ENCODE data around the gene IFI16. TPM values are rescaled to one million over a fixed set of nuclear protein-coding genes. Genes with fewer than 3 reads are reported as not detected.

The IFI16 gene
- total RNA-seq, 4 donors from 2014 or later, result 10.5 to 106 (median 24.9) TPM

GRCh38 chr1:158972841-158973240 is 36.9 kb upstream of the IFI16 start:
- DNase-seq, result peak in 1 of 3 donors; percentile 48
- no peaks in the 10 kb centered on the region for H3K36me3 ChIP-seq
- no peak overlapping the region for H3K27ac ChIP-seq
- TF ChIP-seq, protein P1, sequence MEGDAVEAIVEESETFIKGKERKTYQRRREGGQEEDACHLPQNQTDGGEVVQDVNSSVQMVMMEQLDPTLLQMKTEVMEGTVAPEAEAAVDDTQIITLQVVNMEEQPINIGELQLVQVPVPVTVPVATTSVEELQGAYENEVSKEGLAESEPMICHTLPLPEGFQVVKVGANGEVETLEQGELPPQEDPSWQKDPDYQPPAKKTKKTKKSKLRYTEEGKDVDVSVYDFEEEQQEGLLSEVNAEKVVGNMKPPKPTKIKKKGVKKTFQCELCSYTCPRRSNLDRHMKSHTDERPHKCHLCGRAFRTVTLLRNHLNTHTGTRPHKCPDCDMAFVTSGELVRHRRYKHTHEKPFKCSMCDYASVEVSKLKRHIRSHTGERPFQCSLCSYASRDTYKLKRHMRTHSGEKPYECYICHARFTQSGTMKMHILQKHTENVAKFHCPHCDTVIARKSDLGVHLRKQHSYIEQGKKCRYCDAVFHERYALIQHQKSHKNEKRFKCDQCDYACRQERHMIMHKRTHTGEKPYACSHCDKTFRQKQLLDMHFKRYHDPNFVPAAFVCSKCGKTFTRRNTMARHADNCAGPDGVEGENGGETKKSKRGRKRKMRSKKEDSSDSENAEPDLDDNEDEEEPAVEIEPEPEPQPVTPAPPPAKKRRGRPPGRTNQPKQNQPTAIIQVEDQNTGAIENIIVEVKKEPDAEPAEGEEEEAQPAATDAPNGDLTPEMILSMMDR (IDR thresholded peaks at IDR 0.05), result peak in 1 of 6 experiments; percentile 22
- TF ChIP-seq POLR2A (IDR thresholded peaks at IDR 0.05), result no peak
- H3K4me1 ChIP-seq, result no peaks in the 10 kb centered on the region
- H3K4me3 ChIP-seq, result no peak overlapping the region
- H3K9me3 ChIP-seq, result no peaks in the 10 kb centered on the region
- no peaks in the 10 kb centered on the region for H3K27me3 ChIP-seq

DNA sequence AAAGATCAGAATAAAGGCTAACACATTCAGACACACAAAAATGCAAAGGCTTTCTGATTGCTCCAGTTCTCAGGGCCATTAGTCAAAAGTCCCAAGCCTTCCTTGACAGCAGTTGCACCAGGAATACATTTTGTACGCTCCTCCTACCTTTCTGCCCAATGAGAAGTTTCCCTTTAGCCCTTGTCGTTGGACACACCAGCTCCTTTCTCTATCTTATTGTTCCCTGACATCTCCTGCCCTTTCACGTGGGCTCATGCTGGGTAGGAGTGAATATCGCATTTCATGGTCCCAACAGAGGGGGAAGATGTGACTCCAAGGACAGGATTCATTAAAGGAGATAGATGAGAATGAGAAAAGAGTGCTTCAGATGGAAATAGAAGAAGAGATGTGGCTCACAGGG is 33.5 kb upstream of the IFI16 start:
- Histone ChIP-seq H3K36me3 (no peaks in the 10 kb centered on the region), H3K9me3 (no peaks in the 10 kb centered on the region), H3K4me3 (no peak overlapping the region), H3K27me3 (no peaks in the 10 kb centered on the region), H3K27ac (no peak overlapping the region), H3K4me1 (no peaks in the 10 kb centered on the region)
- TF ChIP-seq, protein P1 (IDR thresholded peaks at IDR 0.05), result no peak
- no peak for TF ChIP-seq POLR2A (IDR thresholded peaks at IDR 0.05)
- no peak for DNase-seq

- TF ChIP-seq, protein P1 (IDR thresholded peaks at IDR 0.05), result no peak
- TF ChIP-seq POLR2A (IDR thresholded peaks at IDR 0.05), result no peak
- Histone ChIP-seq H3K4me1 (no peaks in the 10 kb centered on the region), H3K27ac (no peak overlapping the region), H3K27me3 (no peaks in the 10 kb centered on the region), H3K9me3 (no peaks in the 10 kb centered on the region), H3K36me3 (no peaks in the 10 kb centered on the region), H3K4me3 (no peak overlapping the region)
- no peak for DNase-seq
Observed at GRCh38 chr1:158978730-158979129, 31.0 kb upstream of the IFI16 start.

DNA sequence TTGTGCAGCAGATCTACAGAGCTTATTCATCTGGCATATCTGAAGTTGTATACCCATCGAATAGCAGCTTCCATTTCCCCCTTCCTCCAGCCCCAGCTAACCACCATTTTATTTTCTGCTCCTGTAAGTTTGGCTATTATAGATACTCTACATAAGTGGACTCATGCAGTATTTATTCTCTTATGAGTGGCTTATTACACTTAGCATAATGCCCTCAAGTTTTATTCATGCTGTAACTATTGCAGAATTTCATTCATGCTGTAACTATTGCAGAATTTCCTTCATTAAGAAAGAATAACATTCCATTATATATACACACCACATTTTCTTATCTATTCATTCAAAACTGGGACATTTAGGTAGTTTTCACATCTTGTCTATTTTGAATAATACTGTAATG is 30.5 kb upstream of the IFI16 start:
- Histone ChIP-seq H3K4me1 (no peaks in the 10 kb centered on the region), H3K9me3 (no peaks in the 10 kb centered on the region), H3K27ac (no peak overlapping the region), H3K36me3 (no peaks in the 10 kb centered on the region), H3K27me3 (no peaks in the 10 kb centered on the region), H3K4me3 (no peak overlapping the region)
- DNase-seq, result no peak
- TF ChIP-seq POLR2A (IDR thresholded peaks at IDR 0.05), result no peak
- TF ChIP-seq, protein P1 (IDR thresholded peaks at IDR 0.05), result no peak

DNA sequence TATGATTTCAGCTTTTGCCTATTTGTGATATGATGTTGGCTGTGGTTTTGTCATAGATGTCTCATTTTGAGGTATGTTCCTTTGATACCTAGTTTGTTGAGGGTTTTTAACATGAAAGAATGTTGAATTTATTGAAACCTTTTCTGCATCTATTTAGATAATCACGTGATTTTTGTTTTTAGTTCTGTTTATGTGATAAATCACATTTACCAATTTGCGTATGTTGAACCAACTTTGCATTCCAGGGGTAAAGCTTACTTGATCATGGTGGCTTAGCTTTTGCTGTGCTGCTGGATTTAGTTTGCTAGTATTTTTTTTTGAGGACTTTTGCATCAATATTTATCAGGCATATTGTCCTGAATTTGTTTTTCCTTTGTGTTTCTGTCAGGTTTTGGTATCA is 26.5 kb upstream of the IFI16 start:
- TF ChIP-seq, protein P1 (IDR thresholded peaks at IDR 0.05), result no peak
- TF ChIP-seq POLR2A (IDR thresholded peaks at IDR 0.05), result no peak
- DNase-seq, result no peak
- no peak overlapping the region for H3K27ac ChIP-seq
- no peak overlapping the region for H3K4me3 ChIP-seq
- no peaks in the 10 kb centered on the region for H3K27me3 ChIP-seq
- H3K4me1 ChIP-seq, result no peaks in the 10 kb centered on the region
- no peaks in the 10 kb centered on the region for H3K36me3 ChIP-seq
- no peaks in the 10 kb centered on the region for H3K9me3 ChIP-seq

DNA sequence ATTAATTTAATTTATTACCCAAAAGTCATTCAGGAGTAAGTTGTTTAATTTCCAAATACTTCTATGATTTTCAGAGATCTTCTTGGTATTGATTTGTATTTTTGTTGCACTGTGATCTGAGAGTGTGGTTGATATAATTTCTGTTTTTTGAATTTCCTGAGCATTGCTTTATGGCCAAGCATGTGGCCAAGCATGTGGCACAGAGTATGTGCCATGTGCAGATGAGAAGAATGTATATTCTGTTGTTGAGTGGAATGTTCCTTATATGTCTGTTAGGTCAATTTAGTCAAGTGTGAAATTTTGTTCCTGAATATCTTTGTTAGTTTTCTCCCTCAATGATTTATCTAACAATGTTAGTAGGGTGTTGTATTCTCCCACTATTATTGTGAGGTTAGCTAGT is 25.3 kb upstream of the IFI16 start:
- Histone ChIP-seq H3K27me3 (no peaks in the 10 kb centered on the region), H3K36me3 (no peaks in the 10 kb centered on the region), H3K4me3 (no peak overlapping the region), H3K9me3 (no peaks in the 10 kb centered on the region), H3K27ac (no peak overlapping the region), H3K4me1 (no peaks in the 10 kb centered on the region)
- DNase-seq, result no peak
- TF ChIP-seq, protein P1 (IDR thresholded peaks at IDR 0.05), result no peak
- no peak for TF ChIP-seq POLR2A (IDR thresholded peaks at IDR 0.05)

Measured in Peyer's patch (tissue), 4 donors.